Upper lobe of left lung (tissue), 6 donors: Measurements from ENCODE around the gene ITPR1. TPM values are rescaled to one million over a fixed set of nuclear protein-coding genes. Genes with fewer than 3 reads are reported as not detected.

Experiments
- ATAC-seq, 2 donors: fragments of 200-7000 bp; cut with Tn5 transposase; one replicate each; pipeline ENCODE4 v1.9.1; 2022; ENCODE audit warnings: mild to moderate bottlenecking in 2 of 2, moderate library complexity in 2 of 2; ENCODE audit not compliant: low FRiP score in 2 of 2
- DNase-seq, 2 donors: peaks; one replicate each; pipeline ENCODE4 v3.0.0-alpha.2; 2019 to 2020
- H3K27ac ChIP-seq, 4 donors: fragments of 200-600 bp; sonication (generic); one replicate each; pipeline ENCODE4 v1.5.1; 2016 to 2019
- H3K27me3 ChIP-seq, 4 donors: fragments of 200-600 bp; sonication (generic); one replicate each; pipeline ENCODE4 v1.5.1; 2017 to 2019
- H3K36me3 ChIP-seq, 4 donors: fragments of 200-600 bp; sonication (generic); one replicate each; pipeline ENCODE4 v1.5.1; 2016 to 2019
- H3K4me1 ChIP-seq, 4 donors: fragments of 200-600 bp; sonication (generic); one replicate each; pipeline ENCODE4 v1.5.1; 2018 to 2019
- H3K4me3 ChIP-seq, 4 donors: fragments of 200-600 bp; sonication (generic); one replicate each; pipeline ENCODE4 v1.5.1; 2017 to 2019; ENCODE audit warnings: mild to moderate bottlenecking in 2 of 4, moderate library complexity in 1 of 4
- H3K9me3 ChIP-seq, 4 donors: fragments of 200-600 bp; sonication (generic); one replicate each; pipeline ENCODE4 v1.5.1; 2018 to 2019
- CTCF ChIP-seq, 6 experiments: fragments of 450-650 bp in 4 of 6; fragments of 200-600 bp in 2 of 6; sonication (generic) in 2 of 6; IDR thresholded peaks; one replicate each; pipeline ENCODE4 v1.5.1; 2016 to 2019; ENCODE audit warnings: antibody characterized with exemption in 6 of 6
- EP300 ChIP-seq, 4 donors: sonication (generic); formaldehyde crosslinking; IDR thresholded peaks; one replicate each; pipeline ENCODE4 v1.5.1; 2017; ENCODE audit warnings: antibody characterized with exemption in 4 of 4, control low read depth in 2 of 4
- POLR2A ChIP-seq, 4 donors: fragments of 450-650 bp; IDR thresholded peaks; one replicate each; pipeline ENCODE4 v1.5.1; 2016 to 2017; ENCODE audit warnings: antibody characterized with exemption in 4 of 4, mild to moderate bottlenecking in 2 of 4
- POLR2AphosphoS5 ChIP-seq, 2 donors: sonication (generic); formaldehyde crosslinking; IDR thresholded peaks; one replicate each; pipeline ENCODE4 v1.5.1; 2017; ENCODE audit warnings: antibody characterized with exemption in 2 of 2
- WGBS, 2 donors: methylation state at CpG; one replicate each; pipeline ENCODE4 v1.1.5; 2017 to 2018; 5-methylcytosine and 5-hydroxymethylcytosine counted together
- total RNA-seq, 6 donors: library from RNA; depleted of rRNA in 4 of 6; stranded (reverse); fragments of >200 nt in 4 of 6; gene quantifications; one replicate each; pipeline versions ENCODE4 v1.1.0 to v1.2.1, GENCODE V29; 2016 to 2021
- donor health status: DM: no; HTN: no; CAD: no; lungs with moderate emphysema.
- donor health status: DM: no; HTN: yes; CAD: no; lungs with severe emphysema.

ITPR1 gene
- total RNA-seq, 6 donors from 2014 or later, result 55.5 to 136 (median 66.2) TPM

GRCh38 chr3:4515916-4516579, 22.9 kb downstream of the ITPR1 start:
- Histone ChIP-seq H3K27ac (no peak overlapping the region), H3K9me3 (no peaks in the 10 kb centered on the region), H3K27me3 (no peaks in the 10 kb centered on the region), H3K36me3 (no peaks in the 10 kb centered on the region), H3K4me1 (peaks cover 17 to 31% (median 22%) of the 10 kb centered on the region in 4 donors), H3K4me3 (no peak overlapping the region)
- 83 to 86% methylated on average over 7 of the region's 7 CpGs for WGBS, 2 donors
- ATAC-seq (no peak), DNase-seq (no peak)
- TF ChIP-seq POLR2AphosphoS5 (IDR thresholded peaks at IDR 0.05) (no peak), POLR2A (IDR thresholded peaks at IDR 0.05) (no peak), EP300 (IDR thresholded peaks at IDR 0.05) (no peak), CTCF (IDR thresholded peaks at IDR 0.05) (no peak)

- no peak overlapping the region for H3K4me3 ChIP-seq
- no peaks in the 10 kb centered on the region for H3K27me3 ChIP-seq
- TF ChIP-seq CTCF (IDR thresholded peaks at IDR 0.05), result no peak
- TF ChIP-seq POLR2A (IDR thresholded peaks at IDR 0.05), result no peak
- TF ChIP-seq EP300 (IDR thresholded peaks at IDR 0.05), result no peak
- no peak for TF ChIP-seq POLR2AphosphoS5 (IDR thresholded peaks at IDR 0.05)
- H3K4me1 ChIP-seq, result peaks cover 17 to 31% (median 22%) of the 10 kb centered on the region in 4 donors
- DNase-seq (no peak), ATAC-seq (no peak)
- 51 to 61% methylated on average over 5 of the region's 5 CpGs for WGBS, 2 donors
- peaks cover 0 to 1% (median 0%) of the 10 kb centered on the region in 4 donors for H3K36me3 ChIP-seq
- H3K9me3 ChIP-seq, result no peaks in the 10 kb centered on the region
- no peak overlapping the region for H3K27ac ChIP-seq
Measured at GRCh38 chr3:4517093-4517492, 23.9 kb downstream of the ITPR1 start.

GRCh38 chr3:4517643-4518311, 24.6 kb downstream of the ITPR1 start:
- no peaks in the 10 kb centered on the region for H3K9me3 ChIP-seq
- peaks cover 17 to 31% (median 22%) of the 10 kb centered on the region in 4 donors for H3K4me1 ChIP-seq
- ATAC-seq (peak in 1 of 2 donors; percentile 44), DNase-seq (no peak)
- WGBS, 2 donors, result 36 to 43% methylated on average over 3 of the region's 3 CpGs
- peaks cover 0 to 5% (median 0%) of the 10 kb centered on the region in 4 donors for H3K36me3 ChIP-seq
- H3K27me3 ChIP-seq, result no peaks in the 10 kb centered on the region
- H3K27ac ChIP-seq, result no peak overlapping the region
- H3K4me3 ChIP-seq, result no peak overlapping the region
- TF ChIP-seq CTCF (IDR thresholded peaks at IDR 0.05) (no peak), EP300 (IDR thresholded peaks at IDR 0.05) (no peak), POLR2A (IDR thresholded peaks at IDR 0.05) (no peak), POLR2AphosphoS5 (IDR thresholded peaks at IDR 0.05) (no peak)

- no peak overlapping the region for H3K4me3 ChIP-seq
- TF ChIP-seq EP300 (IDR thresholded peaks at IDR 0.05), result no peak
- TF ChIP-seq POLR2AphosphoS5 (IDR thresholded peaks at IDR 0.05), result no peak
- TF ChIP-seq CTCF (IDR thresholded peaks at IDR 0.05), result no peak
- TF ChIP-seq POLR2A (IDR thresholded peaks at IDR 0.05), result no peak
- peak overlapping the region in 2 of 4 donors; percentile 59 to 69 for H3K27ac ChIP-seq
- ATAC-seq, result no peak
- no peaks in the 10 kb centered on the region for H3K27me3 ChIP-seq
- no peaks in the 10 kb centered on the region for H3K9me3 ChIP-seq
- 81 to 87% methylated on average over 5 of the region's 5 CpGs for WGBS, 2 donors
- H3K36me3 ChIP-seq, result peaks cover 0 to 5% (median 0%) of the 10 kb centered on the region in 4 donors
- no peak for DNase-seq
- H3K4me1 ChIP-seq, result peaks cover 26 to 47% (median 32%) of the 10 kb centered on the region in 4 donors
Measured at GRCh38 chr3:4520033-4520816, 27.1 kb downstream of the ITPR1 start.
